ENCODE results near the gene COL27A1.

The COL27A1 gene

DNA sequence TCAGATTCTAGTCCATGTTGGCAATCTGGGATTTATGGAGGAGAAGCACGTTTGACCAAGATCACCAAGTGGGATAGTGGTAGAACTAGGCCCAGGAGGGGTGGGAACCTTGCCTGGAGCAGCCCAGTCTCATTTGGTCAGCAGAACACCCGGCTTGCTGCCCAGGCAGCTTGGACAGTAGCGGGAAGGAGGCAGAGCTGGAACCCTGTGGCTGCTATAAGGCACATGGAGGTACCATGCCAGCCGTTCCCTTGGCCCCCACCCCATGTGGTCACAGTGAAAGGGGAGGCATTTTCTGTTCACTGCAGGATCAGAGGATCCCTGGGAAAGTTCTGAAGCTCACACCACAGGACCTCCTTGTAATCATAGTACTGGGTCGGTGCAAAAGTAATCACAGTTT, 92.2 kb downstream of the COL27A1 start:
- no peak for DNase-seq (ENCODE audit: low spot score)

DNA sequence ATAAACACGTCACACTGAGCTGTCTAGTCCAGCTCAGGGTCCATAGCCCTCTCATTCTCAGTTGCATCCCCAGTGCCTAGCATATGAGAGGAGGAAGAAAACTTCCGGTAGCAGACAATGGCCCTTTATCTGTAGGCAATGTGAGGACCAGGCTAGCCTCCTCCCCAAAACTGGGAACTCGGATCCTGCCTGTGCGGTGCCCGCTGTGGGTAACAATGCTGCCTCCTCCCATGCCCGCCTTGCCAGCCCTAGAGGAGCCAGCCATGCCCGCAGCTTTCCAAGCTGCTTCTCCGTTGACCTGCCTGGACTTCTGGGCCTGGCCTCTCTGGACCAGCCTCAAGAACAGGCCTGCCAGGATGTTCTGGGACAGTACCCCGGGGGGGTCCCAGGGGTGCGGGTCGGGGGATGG, 93.0 kb downstream of the COL27A1 start:
- peak; percentile 70 for DNase-seq (ENCODE audit: low spot score)

DNA sequence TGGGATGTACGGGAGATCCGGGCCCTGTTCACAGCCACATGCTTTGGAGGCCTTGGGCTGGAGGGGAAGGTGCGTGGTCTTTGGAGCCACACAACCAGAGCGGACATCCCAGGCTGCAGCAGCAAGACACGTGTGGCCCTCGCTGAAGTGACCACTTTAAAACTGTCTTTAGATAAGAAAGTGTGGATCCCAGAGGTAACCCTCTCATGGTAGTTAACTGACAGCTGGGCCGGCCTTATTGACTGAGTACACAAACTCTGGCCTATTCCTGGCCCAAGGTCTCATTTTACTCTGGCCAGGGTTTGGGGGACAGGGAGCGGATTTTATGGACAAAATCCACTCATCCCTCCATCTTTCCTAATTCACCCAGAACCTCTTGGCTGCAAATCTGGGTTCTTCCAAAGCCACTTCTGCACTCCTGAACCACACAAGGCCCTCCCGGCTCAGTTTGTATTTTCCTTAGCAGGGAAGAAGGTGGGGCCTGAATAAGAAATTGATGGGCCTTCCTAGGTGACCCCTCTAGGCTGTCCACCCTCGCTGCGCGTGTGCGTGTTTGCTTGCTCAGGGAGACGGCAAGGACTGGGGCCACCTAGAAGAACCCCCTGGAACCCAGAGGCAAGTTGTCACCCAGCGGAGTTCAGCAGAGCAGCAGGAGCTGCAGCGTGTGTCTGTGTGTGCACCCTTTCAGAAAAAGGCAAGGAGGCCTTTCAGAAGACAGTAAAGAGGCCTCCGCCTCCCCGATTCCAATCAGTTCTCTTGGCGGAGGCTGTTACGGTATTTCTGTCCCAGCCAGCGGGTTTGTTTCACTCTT, 94.3 kb downstream of the COL27A1 start:
- DNase-seq (ENCODE audit: low spot score) = no peak

DNA sequence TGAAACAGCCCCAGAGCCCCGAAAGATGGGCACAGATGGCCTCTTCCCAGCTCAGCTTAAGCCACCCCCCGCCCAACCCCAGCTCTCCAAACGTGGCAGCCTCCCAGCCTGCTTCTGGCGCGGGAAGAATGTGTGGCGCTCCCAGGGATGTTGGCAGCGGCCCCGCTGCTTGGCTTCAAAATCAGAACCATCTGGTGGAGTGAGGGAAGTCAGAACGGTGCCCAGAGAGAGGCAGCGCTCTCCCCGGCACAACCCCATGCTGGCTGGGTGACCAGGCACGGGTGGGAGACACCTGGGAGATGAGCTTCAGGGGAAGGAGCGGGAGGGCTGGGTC, 94.9 kb downstream of the COL27A1 start:
- DNase-seq (ENCODE audit: low spot score) = peak; percentile 96

DNA sequence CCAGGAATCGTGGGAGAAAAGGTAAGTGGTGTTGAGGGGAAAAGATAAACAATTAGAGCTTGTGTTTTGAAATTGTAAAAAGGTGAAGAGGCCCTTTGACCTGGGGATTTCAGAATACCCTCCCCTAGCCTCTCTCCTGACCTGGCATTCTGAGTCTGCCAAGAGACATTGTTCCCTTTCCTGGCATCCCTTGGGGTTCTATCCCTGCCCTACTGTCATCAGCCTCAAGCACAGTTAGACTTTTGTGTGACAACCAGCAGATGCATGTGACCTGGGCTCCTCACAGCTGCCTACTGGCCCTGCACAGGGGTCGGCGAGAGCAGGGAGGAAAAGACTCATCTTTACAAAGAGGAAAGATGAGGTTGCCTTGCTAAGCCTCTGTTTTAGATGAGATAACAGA, 95.3 kb downstream of the COL27A1 start:
- DNase-seq (ENCODE audit: low spot score) = no peak

DNA sequence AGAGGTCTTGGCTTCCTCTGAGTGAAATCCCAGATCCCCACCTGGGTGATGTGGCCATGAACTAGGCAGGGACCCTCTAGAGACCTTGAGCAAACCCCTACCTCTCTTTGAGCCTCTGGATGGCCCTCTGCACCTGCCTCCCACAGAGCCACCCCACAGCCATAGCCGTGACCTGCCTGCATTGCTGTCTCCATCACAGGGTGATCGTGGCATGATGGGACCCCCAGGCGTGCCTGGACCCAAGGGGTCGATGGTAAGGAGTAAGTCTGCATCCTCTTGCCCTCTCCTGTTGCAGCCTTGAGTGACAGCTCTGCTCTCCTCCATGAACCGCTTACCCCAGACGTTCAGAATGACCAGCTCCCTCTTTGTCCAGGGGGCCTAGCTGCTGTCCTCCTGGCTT, 97.1 kb downstream of the COL27A1 start:
- no peak for DNase-seq (ENCODE audit: low spot score)

DNA sequence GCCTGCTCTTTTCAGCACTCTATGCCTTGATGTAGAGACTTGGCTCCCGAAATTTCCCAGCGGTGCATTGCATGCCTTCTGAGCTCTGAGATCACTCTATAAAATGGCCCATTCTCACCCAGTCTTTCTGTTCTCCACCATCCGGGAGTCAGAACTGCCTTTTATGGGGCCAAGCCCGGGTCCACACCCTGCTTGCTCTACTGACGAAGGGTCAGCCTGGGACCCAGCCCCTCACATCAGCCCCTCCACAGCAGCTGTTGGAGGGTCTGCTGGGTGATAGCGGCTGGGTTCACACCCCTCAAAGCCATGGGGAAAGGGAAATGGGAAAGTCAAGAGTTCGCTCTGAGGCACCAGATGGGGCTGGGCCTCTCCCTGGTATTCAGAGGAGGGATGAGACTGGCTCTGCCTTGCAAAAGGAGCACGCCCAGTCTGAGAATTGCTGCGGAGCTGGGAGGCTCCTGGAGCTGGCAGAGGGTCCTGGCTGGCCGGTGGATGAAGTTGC, 101.5 kb downstream of the COL27A1 start:
- DNase-seq (ENCODE audit: low spot score) = no peak

DNA sequence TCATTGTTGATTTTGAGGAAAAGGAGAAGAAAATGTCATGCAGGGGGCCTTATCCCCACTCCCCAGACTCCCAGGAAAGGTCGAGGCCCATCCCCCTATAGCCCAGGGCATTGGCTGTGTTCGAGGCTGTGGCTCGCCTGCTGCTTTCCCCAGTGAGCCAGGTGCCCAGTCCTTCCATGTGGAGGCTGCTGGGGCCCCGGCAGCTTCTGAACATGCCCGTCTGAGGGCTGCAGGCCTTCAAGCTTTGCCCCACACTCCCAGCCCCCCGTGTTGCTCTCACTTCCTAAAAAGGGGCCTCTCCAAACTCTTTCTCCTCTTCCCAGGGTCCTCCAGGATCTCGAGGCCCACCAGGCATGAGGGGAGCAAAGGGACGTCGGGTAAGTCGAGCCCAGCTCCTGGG, 102.9 kb downstream of the COL27A1 start:
- DNase-seq (ENCODE audit: low spot score) = no peak

DNA sequence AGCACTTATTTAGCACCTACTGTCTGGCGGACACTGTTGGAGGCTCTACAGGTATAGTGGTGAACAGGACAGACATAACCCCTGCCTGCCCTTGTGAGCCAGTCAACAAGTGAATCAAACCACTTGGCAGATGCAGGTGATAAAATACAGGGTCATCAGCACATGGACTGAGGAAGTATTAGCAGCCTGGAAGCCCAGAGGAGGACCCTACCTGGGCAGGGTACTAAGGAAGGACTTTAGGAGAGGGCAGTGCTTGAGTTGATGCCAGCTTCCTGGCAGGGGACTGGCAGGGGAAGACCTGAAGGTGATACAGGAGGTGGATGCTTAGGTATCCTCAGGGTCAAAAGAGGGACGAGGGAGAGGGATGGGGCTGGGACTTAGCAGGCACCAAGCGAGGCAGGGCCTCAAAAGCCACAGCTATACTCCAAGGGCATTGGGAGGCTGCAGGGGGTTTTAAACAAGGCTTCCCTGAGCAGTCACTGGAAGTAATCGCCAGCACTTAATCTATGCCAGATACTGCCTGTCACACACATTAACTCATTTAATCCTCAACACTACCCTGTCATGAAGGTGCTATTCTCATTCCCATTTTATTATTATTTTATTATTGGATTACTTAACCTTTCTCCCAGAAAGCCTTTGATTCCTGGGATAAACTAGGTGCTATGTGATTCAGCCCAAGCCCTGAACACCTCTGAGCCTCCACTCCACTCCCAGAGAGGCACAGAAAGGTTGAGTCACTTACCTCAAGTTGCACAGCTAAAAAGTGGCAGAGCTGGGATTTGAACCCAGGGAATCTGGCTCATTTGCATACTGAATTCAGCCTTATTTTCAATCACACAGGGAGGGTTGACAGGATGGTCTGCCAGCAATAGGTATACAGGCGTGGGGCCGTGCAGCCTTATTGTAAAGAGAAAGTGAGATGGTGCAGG, 103.8 kb downstream of the COL27A1 start:
- DNase-seq (ENCODE audit: low spot score) = peak; percentile 44

DNA sequence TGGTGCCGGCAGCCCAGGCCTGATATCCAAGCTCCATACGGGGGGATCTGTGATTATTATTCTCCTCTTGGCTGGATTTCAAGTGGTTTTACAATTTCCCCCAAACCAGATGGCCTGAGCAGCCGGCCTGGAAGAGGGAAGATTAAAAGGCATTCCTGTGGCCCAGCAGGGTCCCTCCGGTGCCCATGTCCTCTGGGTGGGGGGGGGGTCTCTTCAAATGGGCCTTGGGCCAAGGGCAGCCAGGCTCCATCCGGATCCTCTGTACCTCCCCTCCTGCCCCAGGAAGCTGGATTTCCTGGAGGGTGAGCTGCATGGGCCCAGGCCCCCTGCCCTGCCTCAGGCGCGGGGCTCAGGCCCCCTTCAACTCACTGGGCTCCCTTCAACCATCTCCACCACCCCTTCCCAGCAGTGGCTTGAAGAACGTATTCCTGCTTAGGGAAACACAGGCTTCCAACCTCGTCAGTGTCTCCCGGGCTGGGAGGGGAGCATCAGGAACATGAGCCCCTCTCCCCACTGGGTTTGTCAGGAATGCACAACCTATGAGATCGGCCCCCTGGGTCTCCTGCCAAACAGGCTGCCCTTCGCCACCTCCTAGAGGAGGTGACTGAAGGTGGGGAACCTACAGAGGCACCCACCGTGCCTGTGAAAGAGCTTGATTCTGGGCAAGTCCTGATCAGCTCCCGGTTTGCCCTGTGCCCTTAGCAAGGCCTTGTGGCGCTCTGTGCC, 104.6 kb downstream of the COL27A1 start:
- peak; percentile 91 for DNase-seq (ENCODE audit: low spot score)

DNA sequence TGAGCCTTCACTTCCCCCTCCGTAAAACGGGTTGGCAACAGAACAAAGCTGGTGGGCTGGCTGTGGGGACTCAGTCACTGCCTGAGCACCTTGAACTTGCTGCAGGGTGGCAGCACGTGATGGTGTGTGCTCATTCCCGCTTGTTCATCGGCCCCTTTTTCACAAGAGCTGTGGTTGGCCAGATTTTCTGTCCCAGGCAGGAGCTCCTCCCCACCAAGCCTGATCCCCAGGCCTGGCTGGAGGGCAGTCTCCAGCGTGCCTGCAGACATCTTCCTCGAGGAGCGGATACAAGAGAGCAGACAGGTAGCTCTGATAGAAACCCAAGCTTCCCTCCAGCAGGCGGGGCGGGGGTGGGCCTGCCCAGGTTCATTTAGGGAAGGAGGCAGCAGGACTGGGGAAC, 105.7 kb downstream of the COL27A1 start:
- no peak for DNase-seq (ENCODE audit: low spot score)

DNA sequence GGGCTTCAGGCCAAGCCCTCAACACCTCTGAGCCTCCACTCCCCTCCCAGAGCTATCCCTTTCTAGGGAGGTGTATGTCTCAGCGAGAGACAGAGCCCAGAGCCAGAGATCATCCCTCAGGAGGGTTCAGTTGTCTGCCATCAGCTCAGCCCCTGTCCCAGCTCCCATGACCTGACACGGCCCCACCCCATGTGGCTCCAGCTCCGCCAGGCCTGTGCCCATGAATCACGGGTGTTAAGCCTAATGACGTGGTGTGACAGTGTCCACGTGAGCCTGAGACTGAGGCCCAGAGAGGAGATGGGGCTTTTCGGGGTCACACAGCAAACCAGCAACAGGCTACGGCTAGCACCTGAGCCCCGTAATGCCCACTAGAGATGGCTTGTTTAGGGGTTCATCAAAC, 106.7 kb downstream of the COL27A1 start:
- no peak for DNase-seq (ENCODE audit: low spot score)

DNA sequence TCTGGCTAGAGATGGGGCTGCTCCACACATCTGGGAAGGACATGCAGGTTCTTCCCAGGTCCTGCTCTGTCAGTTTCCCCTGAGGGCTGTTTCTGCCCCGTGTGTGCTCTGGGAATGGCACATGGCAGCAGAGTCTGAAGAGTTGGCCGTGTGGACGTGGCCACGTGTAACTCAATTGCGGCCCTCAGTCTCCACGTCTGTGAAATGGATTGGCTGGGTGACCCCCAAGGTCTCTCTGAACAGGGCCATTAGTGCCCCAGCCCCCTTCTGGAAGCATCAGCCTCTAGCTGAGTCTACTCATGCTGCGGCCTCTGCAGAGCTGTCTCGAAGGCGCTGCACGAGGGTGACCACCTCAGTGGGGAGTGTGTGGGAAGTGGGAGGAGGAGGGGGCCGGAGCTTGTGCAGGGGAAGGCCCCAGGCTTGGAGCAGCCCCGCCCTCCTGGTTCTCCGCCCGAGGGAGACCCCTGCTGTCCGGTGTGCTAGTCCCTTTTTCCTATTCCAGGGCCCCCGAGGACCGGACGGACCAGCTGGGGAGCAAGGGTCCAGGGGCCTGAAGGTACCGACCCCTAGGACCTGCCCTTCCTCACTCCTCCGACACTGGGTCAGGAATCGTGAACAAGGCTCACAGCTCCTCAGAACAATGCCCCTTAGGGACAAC, 108.6 kb downstream of the COL27A1 start:
- DNase-seq (ENCODE audit: low spot score) = no peak

DNA sequence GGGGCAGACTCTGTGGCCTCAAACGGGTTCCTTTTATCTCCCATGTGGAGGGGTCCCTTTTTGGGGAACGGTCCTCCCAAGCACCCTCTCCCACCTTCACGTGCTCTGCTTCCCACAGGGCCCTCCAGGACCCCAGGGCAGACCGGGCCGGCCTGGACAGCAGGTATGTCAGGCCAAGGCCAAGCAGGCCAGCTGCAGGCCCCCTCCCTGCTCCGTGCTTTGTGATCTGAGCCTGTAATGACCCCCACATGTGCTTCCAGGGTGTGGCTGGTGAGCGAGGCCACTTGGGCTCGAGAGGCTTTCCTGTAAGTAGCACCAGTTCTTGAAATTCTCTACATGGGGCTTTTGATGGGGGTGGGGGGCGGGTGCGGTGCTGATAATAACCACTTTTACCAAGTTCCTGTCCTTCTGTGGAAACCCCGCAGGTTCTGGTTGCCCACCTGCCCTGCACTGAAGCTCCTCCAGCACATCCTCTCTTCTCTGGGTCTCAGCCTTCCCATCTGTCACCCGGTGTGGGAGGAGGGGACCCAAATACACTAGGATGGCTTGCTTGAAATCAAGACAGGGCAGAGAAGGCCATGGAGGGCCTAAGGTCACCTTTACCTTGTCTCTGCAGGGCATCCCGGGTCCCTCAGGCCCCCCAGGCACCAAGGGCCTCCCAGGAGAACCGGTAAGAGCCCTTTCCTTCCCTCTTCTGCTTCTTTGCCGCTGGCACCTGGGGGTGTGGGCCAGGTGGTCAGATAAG, 109.6 kb downstream of the COL27A1 start:
- DNase-seq (ENCODE audit: low spot score) = no peak

DNA sequence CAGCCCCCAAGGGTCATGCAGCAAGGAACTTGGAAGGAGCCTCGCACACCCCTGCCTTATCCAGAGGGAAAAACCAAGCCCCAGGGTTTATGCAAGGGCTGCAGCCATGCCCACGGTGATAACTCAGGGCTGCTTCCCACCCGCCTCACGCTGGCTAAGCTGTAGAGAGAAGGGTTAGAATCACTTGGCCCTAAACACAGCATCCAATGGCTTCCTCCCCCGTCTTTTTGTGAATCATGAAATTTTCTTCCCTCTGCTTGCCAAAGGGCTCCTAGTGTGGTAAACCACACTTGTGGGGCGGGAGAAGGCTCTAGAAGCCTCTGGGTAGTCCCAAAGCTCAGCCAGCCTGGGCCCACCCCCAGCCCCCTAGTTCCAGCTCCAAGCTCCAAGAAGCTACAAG, 111.6 kb downstream of the COL27A1 start:
- no peak for DNase-seq (ENCODE audit: low spot score)

DNA sequence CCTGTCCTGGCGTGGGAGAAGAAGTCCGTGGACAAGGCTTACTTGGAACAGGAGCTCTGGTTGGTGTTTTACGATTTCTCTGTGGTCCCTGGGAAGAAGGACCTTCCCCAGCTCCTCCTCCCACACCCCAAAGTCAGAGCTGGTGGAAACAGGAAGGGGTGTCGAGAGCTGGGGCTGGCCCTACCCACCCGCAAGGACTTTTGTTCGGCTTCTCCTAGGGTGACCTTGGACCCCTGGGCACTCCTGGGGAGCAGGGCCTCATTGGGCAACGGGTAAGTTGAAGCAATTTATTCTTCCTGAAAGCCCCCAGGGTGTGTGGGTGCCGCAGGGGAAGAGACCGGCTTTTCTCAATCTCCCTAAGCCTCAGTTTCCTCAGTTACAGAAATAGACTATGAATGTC, 113.7 kb downstream of the COL27A1 start:
- DNase-seq (ENCODE audit: low spot score) = no peak

DNA sequence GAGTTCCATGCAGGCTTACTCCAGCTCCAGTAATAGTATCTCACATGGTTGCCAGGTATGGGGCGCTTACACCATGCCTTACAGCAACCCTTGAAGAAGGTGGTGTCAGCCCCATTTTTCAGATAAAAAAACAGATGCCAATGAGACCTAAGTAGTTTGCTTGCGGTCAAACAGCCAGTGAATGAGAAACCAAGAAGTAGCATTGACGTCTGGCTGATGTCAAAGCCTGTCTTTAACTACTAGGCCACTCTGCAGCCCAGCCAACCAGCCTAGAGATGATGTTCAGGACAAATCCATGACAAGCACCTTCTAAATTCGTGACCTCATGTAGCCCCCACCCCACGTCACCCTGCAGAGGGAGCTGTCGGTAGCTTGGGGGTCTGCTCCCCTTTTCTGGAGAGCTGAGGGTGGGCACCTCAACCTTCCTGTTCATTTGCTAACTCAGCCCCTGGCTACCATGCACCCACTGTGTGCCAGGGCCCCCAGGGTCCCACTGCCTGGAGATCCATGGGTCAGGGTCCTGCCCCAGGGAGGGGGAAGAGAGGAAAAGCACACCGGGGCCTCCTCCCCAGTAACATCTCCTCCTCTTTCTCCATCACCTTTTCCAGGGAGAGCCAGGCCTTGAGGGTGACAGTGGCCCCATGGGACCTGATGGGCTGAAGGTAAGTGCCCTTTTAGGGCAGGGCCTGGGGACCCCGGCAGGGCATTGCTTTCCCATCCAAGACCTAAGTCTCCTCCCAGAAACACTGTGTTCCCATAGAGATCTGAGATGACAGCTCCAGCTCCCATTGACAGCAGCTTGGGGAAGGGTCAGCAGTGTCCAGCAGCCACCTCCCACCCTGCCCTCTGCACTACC, 115.0 kb downstream of the COL27A1 start:
- DNase-seq (ENCODE audit: low spot score) = no peak

DNA sequence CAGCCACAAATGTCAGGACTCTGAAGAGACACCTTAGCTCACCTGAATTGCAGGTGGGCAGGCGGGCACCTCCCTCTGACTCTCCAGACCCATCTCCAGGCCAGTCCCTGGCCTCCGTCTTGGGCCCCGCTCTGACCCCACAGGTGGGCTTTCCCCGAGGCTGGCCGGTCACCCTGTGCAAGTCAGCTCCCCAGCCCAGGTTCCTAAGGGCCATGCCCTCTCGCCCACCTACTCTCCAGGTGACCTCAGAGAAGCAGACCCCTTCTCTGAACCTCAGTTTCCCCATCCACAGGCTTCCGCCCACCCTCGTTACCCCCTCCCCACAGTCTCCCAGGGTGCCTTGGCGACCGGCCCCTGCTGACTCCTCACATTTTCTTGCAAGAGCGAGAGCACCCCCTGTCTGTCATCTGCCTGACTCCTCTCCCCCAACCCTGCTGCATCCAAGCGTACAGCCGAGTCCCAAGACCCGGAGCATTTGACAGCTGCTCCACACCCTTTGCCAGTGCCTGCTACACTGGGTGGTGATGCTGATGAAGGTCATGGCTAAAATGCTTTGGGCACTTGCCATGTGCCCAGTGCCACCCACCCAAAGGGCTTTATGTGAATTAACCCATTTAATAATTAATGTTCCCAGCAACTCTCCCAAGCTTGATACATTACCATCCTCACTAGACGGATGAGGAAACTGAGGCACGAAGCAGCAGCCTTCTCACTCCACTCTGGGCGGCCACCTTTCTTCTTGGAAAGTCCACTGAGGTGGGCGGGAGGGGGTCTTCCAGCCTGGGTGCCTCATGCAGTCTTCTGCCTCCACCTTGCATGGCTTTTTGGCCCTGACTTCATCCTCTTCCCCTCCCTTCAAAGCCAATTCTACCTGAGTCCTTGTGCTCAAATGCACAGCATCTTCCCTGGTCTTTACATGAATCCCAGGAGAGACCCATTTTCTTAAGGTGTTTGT, 116.5 kb downstream of the COL27A1 start:
- no peak for DNase-seq (ENCODE audit: low spot score)

All from cerebellar cortex (tissue), 1 donor.